Astrocyte of the spinal cord (primary cell): Measurements from ENCODE around the gene RCC2.

ENCODE experiments used
- DNase-seq: peaks from one replicate; pipeline ENCODE4 v3.0.0; 2011; ENCODE audit warnings: low read depth, low spot score
- H3K4me3 ChIP-seq: 2 replicates; pipeline ENCODE4 v1.5.1; 2011; ENCODE audit warnings: low read depth, mild to moderate bottlenecking, low read length, moderate library complexity
- CTCF ChIP-seq: IDR thresholded peaks from 2 replicates; pipeline ENCODE4 v1.5.1; 2012; ENCODE audit warnings: low read depth, mild to moderate bottlenecking, low read length, inconsistent platforms
- in situ Hi-C: cut with HindIII; loops from 2 replicates; pipeline ENCODE4 v1.10.0; 2017; ENCODE audit warnings: low sequenced_read_pairs

RCC2 gene

GRCh38 chr1:17437580-17438317 is 1.7 kb downstream of the RCC2 start:
- H3K4me3 ChIP-seq, result peak overlapping the region; percentile 91

GRCh38 chr1:17437260-17437579 is 2.3 kb downstream of the RCC2 start:
- no peak for TF ChIP-seq CTCF
- H3K4me3 ChIP-seq, result peak overlapping the region; percentile 91
- in situ Hi-C loops, result no loop called here
- DNase-seq, result peak; percentile 41

More at GRCh38 chr1:17437580-17438317, 1.7 kb downstream of the RCC2 start:
- DNase-seq, result no peak
- TF ChIP-seq CTCF, result no peak
- in situ Hi-C loops, result no loop called here

- in situ Hi-C loops, result no loop called here
- DNase-seq, result peak; percentile 6
- H3K4me3 ChIP-seq, result peak overlapping the region; percentile 91
- no peak for TF ChIP-seq CTCF
Measured at GRCh38 chr1:17436380-17437174, 2.9 kb downstream of the RCC2 start.

- no peak overlapping the region for H3K4me3 ChIP-seq
- no peak for DNase-seq
- TF ChIP-seq CTCF, result no peak
- in situ Hi-C loops, result no loop called here
Measured at GRCh38 chr1:17434601-17435000, 4.9 kb downstream of the RCC2 start.

- no peak overlapping the region for H3K4me3 ChIP-seq
- no peak for TF ChIP-seq CTCF
- DNase-seq, result no peak
- in situ Hi-C loops, result no loop called here
Measured at GRCh38 chr1:17434016-17434415, 5.5 kb downstream of the RCC2 start.

- DNase-seq, result no peak
- TF ChIP-seq CTCF, result no peak
Measured at GRCh38 chr1:17433261-17433660, 6.2 kb downstream of the RCC2 start.

More at GRCh38 chr1:17433261-17433660, 6.2 kb downstream of the RCC2 start:
- in situ Hi-C loops, result no loop called here
- no peak overlapping the region for H3K4me3 ChIP-seq
